VCaP (cell line): ENCODE results near the gene ARHGAP25.

ENCODE experiments used
- H3K27ac ChIP-seq: fragments of 450-650 bp; 2 replicates; pipeline ENCODE4 v1.5.1; 2017
- CTCF ChIP-seq: fragments of 450-650 bp; conservative IDR thresholded peaks from 2 replicates; pipeline ENCODE4 v1.5.1; 2017; ENCODE audit warnings: mild to moderate bottlenecking, moderate library complexity

ARHGAP25 gene

DNA sequence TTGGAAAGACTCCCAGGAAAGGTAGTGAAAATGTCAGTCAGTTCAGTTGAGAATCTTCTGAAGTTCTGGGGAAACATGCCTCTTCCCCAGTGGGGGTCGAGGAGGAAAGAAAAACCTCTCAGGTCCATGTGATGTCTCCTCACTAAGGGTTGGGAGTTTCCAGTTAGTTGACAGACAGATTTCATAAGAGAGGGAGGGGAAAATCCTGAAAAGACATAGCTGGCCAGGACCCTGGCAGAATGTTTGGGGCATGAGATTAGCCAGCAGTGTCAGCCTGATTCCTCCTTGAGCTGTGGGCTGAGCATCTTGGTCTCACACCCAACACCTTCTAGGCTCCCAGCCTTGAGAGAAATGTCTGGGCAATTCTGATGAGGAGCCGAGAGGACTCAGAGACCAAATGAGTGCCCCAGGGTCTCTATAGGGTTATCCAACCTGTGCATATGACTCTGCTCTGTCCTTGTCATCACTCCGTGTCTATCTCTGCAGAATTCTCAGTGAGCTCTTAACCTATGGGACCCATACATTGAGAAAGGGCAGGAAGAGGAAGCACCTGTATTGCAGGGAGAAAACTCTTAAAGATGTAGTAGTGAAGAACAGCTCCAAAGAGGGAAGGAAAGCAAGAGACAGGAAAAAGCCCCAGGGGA lies 122.7 kb downstream of the ARHGAP25 start:
- TF ChIP-seq CTCF: no peak
- H3K27ac ChIP-seq: no peak overlapping the region

GRCh38 chr2:68857855-68858456 lies 123.3 kb downstream of the ARHGAP25 start:
- no peak for TF ChIP-seq CTCF
- no peak overlapping the region for H3K27ac ChIP-seq

DNA sequence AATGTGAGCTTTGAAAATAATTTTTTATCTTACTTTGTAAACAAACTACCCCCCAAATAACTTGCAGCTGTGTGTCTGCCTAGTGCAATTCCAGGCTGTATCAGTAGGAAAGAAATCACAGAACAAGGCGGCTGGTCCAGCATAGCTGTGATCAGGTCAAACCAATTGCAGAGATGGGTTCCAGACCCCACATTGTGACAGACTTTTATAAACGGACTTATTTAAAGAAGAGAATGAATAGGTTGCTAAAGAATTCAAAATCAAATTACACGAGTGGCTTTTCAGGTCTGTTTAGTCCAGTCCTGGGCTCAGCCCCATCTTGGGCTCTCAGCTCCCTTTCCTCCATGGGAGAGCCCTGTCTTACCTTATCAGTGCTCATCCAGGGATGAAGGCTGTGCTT lies 125.5 kb downstream of the ARHGAP25 start:
- TF ChIP-seq CTCF: no peak

DNA sequence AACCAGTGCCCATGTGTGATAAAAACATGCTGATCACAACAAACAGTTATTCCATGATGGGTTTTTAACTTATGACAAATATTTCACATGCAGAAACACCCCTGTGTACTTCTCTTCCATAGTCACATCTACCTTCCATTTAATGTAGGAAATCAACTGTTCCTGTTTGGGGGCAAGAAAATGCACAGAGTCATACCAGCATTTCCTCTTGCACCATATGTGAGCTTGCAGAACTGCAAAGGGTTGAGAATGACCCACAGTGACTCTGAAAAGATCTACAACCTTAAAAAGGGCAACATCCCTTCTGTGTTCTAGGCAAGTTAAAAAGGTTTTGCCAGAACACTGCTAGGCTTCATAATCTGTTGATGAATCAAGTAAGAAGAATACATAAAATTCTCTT lies 126.7 kb downstream of the ARHGAP25 start:
- TF ChIP-seq CTCF: no peak
- no peak overlapping the region for H3K27ac ChIP-seq

More for the DNA sequence above, 125.5 kb downstream of the ARHGAP25 start:
- H3K27ac ChIP-seq: no peak overlapping the region

- H3K27ac ChIP-seq: no peak overlapping the region
- TF ChIP-seq CTCF: no peak
Measured at GRCh38 chr2:68862889-68863288, 128.3 kb downstream of the ARHGAP25 start.

GRCh38 chr2:68863996-68864395 lies 129.4 kb downstream of the ARHGAP25 start:
- H3K27ac ChIP-seq: no peak overlapping the region
- TF ChIP-seq CTCF: no peak

GRCh38 chr2:68865108-68865507 lies 130.5 kb downstream of the ARHGAP25 start:
- TF ChIP-seq CTCF: no peak
- H3K27ac ChIP-seq: no peak overlapping the region
